Stimulated activated CD8-positive, alpha-beta memory T cell treated with anti-CD3 and anti-CD28 coated beads, Interleukin-12 subunit alpha, Interleukin-12 subunit beta, amount 100 ng/mL, for 1 hour (primary cell): ENCODE results near the gene SPATA17.

Source experiments
- DNase-seq: peaks from one replicate; pipeline ENCODE4 v3.0.0-alpha.2; 2020; ENCODE audit warnings: low read depth

The SPATA17 gene

DNA sequence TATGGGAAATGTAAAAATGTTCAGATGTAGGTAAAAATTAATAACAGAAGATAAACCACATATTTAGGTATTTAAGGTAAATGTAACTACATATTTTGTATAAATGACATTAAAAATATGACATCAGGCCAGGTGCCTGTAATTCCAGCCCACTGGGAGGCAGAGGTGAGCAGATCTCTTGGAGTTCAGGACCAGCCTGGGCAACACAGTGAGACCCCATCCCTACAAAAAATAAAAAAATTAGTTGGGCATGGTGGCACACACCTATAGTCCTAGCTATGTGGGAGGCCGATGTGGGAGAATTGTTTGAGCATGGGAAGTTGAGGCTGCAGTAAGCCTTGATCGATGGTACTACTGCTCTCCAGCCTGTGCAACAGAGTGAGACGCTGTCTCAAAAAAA is 216.5 kb downstream of the SPATA17 start:
- no peak for DNase-seq

DNA sequence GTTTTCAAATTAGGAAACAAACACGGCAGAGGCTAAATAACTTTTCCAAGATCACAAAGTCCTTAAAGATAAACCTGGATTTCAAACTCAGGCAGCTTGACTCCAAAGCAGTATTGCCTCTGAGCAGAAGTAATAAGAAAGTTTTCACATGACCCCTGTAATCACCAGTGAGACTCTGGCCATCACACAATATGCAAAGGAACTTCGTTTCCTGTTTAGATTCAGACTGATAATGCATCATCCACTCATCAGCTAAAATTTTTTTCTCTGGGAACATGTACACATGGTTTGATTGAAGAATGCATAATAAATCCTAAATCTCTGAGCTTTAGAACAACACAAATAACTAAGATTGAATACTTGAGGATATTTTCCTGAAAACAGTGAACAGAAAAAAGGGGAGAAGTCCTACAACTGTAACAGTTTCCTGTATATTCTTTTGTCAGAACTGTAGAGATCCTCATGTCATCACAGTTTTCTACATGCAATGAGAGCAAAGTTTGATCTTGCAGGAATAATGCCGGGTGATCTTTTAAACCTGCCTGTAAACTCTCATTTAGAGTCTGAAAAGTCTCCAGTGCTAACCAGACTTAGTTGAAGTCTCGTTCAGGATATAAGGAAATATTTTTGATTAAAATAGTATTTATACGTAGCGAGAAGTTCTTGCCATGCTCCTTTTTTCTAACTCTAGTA is 225.3 kb downstream of the SPATA17 start:
- DNase-seq = no peak

DNA sequence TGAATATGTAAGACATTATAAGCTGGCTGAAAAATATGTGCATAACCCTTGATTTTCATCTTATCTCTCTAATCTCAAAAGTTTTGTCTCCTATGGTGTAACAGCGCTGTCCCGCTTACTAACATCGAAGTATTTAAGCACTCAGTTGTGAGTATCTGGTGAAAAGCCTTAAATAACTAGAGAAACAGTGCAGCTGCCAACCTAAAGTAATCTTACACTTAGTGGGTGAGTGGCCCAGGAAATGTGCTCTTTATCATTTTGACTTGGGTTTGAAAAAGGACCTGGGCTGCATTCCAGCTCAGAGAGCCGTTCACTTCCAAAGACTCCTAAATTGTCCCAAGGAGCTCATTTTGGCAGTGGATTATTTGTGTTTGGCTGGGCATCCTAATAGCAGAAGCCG is 225.9 kb downstream of the SPATA17 start:
- DNase-seq = no peak

DNA sequence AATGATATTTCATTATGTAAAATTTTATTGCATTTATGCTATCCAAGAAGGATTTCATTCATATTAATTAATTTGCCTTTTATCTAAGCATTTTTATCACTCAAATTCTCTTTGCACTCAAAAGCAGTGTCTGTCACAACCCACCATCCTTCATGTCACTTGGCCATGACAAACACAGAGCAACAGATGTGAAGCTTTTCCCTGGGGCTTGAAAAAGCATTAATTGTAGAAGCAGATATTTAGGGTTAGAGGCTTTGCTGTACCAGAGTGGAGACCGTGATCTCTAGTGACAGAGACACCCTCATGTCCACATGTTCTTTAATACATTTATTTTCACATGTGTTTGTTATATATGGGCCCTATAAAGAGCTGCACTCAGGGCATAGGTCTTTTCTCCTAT is 230.5 kb downstream of the SPATA17 start:
- no peak for DNase-seq

DNA sequence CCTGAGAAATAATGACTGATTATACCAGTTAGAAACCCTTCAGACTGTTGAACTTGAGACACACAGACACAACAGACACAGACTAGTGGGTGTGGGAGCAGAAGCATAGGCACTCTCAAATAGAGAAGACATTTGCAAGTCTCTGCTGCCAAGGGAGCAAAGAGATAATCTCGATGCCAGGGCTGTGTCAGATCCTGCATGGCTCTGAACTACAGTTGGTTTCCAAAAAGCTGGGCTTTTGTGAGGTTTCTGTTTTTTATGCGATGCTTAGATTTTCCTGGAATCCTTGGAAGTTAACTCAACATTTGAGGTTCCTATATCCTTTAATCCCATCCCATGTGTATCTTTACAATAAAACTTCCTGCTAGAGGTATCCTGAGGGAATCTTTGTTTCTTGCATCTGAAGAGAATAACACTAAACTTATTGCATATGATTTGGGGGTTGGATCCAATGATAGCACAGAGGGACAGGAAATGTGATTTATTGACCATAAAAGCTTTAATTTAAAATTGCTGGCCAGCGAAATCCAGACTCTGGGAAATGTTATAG is 236.4 kb downstream of the SPATA17 start:
- DNase-seq = no peak

DNA sequence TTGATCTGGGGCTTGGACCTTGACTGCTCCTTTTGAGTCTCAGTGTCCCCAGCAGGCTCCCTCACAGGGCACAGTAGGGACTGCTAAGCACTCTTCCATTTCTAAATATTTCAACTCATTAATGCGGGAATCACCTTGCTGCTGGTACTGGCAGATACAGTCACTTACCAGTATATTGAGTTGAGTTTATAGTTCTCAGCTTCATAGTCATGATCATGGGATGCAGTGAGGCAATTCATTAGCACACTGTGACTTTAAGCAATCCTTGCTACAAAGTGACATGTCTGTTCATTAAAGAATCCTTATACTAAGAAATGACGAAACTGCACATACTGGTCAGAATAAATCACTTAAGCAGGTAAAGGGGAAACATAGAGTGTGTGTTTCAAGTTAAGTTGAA is 240.8 kb downstream of the SPATA17 start:
- no peak for DNase-seq

DNA sequence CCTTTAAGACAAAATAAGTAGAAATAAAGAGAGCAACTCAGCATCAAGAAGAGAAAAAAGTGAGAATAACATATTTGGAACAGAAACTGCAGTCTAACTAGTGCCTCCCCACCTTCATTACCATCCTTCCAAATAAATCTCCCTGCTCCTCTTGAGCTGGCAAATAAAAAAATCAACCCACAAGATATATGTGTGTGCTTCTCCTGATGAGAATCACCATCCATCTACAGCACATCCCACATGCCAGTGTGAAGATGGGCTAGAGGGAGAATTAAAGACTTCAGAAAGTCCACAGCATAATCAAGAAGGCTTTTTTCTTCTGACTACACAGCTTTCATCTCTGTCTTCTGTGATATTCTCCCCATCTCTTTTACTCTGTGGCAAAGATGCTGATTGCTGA is 244.1 kb downstream of the SPATA17 start:
- no peak for DNase-seq

DNA sequence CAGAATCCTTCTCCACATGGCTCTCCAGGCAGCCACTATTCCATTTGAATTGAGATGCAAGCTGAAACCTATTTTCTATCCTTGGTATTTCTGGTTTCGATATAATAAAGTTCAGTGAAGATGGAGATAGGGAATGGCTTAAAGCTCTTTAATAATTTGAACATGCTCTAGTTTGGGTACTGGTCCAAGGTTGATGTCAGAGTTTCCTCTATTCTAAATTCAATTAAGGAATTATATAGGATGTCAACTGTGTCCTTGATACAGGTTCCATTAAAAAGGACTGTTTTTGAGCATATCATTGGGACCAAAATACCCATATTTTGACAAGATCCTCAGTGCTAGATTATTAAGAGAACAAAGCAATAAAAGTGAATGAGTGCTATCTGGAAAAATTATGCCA is 245.3 kb downstream of the SPATA17 start:
- DNase-seq = no peak

DNA sequence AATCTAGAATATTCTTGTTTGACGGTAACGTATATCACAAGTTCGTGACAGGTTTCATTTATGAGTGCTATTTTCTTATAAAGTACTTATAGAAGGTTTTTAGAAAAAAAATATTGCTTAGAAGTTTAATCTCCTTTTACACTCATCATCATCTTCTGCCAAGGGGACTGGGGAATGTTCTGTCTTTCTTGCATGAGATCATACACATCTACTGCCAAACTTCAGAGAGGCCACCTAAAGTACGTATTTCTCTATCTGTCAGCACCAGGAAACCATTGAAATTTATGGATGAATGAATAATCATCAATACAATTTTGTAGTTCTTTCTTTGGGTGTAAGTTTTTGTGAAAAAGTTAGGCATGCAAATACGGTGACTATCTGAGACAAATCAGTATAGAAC is 245.8 kb downstream of the SPATA17 start:
- no peak for DNase-seq

DNA sequence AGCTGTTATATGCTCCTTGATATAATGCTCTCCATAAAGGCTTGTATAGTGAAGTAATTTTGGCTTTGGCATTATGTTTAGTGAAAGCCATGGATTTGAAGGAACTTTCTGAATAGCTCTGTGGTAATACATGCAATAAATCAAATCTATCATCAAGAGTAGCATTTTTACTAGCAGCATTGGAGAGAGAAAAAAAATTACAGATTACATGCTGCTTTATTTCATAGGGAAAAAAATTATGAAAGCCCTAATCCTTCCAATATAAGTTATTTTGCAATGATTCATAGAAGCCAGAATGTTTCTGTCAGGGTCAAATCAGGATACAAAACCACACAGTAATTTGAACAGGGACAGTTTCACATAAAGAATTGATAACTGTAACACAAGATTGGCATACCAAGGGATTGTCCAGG is 250.0 kb downstream of the SPATA17 start:
- no peak for DNase-seq

DNA sequence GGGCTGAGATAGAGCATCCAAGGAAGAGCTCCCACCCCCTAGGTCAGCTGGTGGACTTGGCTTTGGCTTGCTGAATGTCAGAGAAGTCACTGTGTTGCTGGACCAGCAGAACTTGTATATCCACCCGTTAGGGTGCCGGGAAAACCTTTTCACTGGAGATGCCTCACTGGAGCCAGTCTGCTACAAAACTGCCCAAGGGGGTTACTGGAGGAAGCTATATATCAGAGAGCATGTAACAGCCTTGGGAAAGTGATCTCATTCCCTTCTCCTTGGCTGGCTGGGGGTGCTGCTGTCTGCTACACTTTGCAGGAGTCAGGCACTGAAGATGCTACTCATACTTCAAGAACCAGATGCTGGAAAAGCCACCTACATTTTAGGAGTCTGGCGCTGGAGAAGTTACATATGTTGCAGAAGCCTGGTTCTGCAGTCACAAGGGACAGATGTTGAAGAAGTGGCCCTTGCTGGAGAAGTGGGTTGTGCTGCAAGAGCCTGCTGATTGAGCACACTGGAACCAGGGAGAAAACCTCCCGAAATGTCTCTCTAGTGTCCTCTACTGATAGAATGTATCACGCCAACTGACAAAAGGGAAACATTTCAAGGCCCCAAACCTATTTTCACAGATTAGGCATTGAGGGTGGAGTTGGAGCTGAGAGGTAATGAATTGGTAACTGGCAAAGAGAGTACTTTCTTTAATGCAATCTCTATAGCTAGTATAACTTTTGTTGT is 250.6 kb downstream of the SPATA17 start:
- DNase-seq = no peak

DNA sequence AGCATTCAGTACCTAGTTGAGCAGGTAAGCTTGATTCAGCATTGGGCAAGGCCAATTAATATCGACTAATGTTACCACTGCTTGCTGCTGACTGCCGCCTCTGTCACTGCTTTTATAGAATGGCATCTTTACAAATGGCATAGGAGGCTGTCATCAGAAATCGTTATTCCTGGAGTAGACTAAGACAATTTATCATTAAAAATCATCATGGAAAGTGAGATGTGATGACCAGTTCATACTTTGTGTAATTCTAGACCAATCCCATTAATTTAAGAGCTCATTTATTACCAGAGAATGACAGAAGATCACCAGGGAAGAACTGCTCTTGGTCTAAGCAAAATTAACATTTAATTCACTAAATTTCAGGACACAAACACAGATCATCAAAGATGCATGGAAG is 254.0 kb downstream of the SPATA17 start:
- DNase-seq = no peak

DNA sequence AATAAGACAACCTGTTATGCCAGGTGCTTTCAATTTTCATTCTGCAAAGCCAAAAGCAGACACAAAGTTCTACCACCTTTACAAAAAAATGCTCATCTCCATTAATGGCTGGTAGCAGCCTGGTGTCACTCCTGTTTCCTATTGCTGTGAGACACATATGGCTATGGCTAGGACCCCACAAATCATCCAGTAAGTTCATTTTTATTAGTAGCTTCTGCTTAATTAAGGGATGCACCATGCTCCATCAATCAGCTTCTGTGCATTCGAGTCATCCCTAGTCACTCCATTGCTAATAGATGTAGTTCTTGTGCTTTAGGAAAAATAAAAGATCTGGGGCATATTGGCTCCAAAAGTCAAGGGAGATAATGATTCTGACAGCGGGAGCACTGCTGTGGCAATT is 257.2 kb downstream of the SPATA17 start:
- DNase-seq = no peak

DNA sequence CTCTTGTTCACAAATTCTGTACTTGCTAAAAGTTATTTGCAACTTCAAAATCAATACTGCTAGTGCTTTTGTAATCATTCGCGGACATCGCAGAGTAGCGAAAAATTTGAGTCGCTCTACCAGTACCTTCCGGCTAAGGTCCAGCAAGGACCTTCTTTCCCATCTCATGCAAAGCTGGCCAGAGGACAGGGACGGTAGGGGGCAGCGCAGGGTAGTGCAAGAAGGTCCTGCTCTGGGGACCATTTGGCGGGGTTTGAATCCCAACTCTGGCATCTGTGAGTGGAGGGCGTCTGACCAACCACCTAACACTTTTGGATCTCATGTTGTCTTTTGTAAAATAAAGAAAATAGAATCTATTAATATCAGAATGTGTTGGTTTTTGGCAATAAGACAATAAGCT is 258.3 kb downstream of the SPATA17 start:
- DNase-seq = no peak

DNA sequence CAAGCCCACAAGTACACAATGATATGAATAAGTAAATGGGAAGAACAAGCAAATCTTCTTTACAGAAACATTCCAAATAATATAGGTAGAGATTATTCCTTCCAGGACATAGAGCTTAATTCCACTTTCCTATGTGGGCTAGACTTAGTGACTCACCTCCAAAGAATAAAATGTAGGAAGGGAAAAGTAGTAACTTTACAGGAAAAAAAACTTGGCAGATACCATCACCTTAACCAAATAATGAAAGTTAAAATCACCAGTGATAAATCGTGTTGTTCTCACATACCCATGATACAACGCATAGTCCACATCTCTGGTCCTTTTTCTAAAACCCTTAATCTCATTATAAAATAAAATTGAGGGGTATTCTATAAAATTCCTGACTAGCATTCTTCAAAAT is 260.8 kb downstream of the SPATA17 start:
- no peak for DNase-seq

DNA sequence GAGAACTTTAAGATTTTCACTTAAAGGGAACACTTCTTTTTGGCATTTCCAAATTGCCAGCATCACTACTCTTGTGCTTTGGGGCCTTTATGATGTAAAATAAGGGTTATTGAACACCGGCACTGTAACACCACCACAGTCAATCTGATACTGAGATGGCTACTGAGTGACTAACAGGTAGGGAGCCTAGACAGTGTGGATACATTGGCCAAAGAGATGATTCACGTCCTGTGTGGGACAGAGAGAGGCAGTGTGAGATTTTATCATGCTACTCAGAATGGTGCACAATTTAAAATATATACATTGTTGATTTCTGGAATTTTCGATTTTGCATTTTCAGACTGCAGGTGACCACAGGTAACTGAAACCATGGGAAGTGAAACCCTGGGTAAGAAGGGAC is 261.6 kb downstream of the SPATA17 start:
- no peak for DNase-seq

DNA sequence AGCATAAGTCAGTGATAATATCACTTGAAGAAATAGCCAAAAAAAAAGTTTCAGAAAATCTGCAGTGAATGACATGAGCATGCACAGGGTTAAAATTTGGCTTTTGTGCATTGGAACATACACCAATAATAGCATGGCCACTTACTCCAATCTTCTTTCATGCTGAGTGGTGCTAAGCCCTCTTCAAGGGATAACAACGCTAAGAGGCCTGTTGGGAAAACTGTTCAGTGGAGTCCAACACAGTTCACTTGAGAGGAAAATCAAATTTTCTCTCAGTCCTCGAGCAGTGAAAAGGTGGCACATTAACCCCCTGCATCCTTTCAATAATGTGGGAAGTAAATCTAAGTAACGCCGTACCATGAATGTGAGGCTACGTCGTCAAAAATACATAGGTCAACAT is 264.7 kb downstream of the SPATA17 start:
- no peak for DNase-seq

DNA sequence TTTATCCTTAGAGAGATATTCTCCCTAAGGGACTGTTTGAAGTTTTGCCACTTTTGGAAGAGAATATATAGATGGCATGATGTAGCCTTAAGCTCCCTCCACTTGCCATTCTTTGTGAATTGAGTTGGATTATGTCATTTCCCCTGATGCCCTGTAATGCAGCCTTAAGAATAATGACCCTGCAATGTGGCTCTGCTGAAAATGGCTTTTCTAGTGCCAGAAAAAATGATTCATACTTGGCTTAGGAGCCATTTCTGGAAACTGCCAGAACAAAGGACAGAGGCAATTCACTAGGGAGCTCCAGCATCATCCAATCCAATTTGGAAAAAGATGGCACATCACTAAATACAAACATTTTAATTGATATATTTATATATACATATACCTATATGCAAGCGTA is 265.3 kb downstream of the SPATA17 start:
- DNase-seq = no peak

DNA sequence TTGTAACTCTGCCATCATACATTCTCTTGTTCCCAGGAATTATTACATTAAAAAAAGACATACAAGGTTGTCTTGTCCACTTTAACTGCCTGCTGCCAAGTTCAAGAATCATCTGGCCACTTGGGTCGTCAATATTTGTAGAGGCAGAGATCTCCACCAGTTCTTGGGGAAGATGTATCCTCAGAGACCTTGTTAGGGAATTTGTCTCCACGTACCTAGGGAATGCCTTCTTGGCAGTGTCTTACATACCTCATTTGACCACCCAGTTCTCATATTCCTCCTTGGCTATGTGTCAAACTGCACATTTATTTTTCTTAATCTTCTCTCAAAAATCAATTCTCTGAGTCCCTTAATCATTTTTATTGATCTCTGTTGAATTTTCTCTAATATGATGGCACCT is 266.0 kb downstream of the SPATA17 start:
- DNase-seq = no peak

DNA sequence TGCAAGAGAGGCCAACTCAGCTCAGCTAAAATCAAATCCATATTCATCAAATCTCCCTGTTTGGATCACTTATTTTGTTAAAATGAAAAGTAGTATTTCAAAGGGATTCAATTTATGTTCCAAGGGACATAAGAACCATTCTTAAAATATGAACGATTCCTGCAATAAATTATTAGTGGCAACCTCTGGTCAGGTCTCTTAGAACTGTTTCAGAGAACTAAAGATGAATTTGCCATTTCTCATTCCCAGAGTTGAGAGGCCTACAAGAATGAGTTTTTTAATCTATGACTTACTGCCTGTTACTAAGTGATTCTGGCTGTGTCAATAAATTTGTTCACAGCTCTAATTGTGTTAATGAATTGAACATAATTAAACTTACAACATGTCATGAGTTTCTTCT is 268.5 kb downstream of the SPATA17 start:
- DNase-seq = no peak

DNA sequence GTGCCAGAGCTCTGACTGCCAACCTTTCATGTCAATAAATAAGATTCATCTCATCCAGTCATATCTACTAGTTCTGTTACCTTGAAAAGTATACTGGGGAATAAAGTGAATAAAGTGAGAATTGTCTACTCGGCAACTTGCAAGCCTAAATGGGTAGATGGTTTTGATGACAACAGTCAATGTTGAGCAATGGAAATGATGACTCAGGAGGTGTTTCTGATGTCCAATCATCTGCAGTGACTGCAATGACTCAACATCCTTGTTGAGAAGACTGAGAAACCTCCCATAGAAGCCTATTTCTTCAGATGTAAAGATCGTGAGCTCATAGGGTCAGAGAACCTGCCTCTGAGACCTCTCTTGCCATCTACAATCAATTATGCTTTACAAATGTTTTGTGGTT is 276.4 kb downstream of the SPATA17 start:
- no peak for DNase-seq

DNA sequence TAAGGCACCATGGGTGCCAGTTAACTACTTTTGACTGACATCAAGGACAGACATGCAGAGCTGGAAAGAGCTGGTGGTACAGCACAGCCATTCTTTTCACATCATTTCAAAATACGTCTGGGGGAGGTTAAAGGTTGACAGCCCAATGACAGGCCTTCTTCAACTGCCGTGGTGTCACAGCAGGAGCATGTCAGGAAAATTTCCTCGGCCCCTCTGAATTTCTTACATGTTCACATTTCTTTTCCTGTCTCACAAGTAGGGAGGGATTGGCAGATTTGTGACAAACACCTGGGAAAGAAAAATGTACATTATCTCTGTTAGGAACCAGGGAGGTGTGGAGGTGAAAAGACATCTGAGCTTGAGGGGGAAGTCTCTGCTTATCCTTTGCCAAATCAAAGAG is 279.1 kb downstream of the SPATA17 start:
- no peak for DNase-seq

DNA sequence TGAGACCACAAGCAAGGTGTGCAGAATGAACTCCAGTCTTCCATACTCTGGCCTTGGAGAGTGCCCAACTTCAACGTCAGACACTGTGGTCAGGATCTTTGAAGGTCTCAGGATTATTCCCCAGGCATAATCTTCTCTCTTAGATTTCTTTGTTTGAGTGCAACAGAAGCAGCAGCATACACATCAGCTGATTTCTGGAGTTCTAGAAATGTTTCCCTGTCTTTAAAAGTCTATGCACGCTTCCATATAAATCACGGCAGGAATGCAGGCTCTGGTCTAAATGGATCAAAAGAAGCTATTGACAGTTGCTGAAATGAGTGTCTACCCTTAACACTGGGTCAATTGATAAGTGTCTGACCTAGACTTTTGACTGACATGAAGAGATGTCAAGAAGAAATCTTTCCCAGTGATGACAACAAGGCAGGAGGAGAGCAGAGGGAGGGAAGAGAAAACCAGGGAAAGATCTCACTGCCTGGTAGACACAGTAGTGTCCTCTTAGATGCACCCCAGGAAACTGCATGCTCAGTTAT is 279.7 kb downstream of the SPATA17 start:
- DNase-seq = no peak

DNA sequence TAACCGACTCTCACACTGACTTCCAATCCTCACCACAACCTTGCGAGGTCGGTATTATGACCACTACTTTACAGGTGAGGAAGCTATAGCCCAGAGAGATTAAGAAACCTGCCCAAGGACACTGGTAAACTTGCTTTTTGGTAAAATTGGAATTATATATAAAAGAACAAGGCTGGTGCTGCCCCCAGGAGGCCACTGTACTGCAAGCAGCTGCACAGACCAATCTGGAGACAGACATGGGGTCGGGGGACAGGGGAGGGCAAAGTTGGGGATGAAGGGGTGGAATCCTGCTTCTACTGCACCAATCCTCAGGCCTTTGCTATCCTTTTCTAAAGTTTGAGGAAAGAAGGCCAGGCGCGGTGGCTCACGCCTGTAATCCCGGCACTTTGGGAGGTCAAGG is 280.8 kb downstream of the SPATA17 start:
- DNase-seq = no peak
